Sigmoid colon (tissue), 7 donors: ENCODE results near the gene LDHA. TPM values are rescaled to one million over a fixed set of nuclear protein-coding genes. Genes with fewer than 3 reads are reported as not detected.

Experiments
- DNase-seq: peaks from one replicate; pipeline ENCODE4 v3.0.0-alpha.2; 2019
- H3K27ac ChIP-seq, 4 donors: fragments of 200-600 bp; sonication (generic); one replicate each; pipeline ENCODE4 v1.5.1; 2016 to 2019; ENCODE audit warnings: mild to moderate bottlenecking in 1 of 4
- H3K27me3 ChIP-seq, 3 donors: fragments of 200-600 bp; sonication (generic); one replicate each; pipeline ENCODE4 v1.5.1; 2019; ENCODE audit warnings: mild to moderate bottlenecking in 1 of 3
- H3K36me3 ChIP-seq, 4 donors: fragments of 200-600 bp; sonication (generic); one replicate each; pipeline ENCODE4 v1.5.1; 2016 to 2019
- H3K4me1 ChIP-seq, 4 donors: fragments of 200-600 bp; sonication (generic); one replicate each; pipeline ENCODE4 v1.5.1; 2017 to 2019
- H3K4me3 ChIP-seq, 4 donors: fragments of 200-600 bp; sonication (generic); one replicate each; pipeline ENCODE4 v1.5.1; 2017 to 2019; ENCODE audit warnings: mild to moderate bottlenecking in 2 of 4, moderate library complexity in 1 of 4
- H3K9me3 ChIP-seq, 4 donors: fragments of 200-600 bp in 3 of 4; sonication (generic) in 3 of 4; one replicate each; pipeline versions ENCODE4 v1.5.1 to v1.6.1; 2013 to 2019
- EP300 ChIP-seq, 4 donors: sonication (generic); formaldehyde crosslinking; IDR thresholded peaks; one replicate each; pipeline ENCODE4 v1.6.1; 2017; ENCODE audit warnings: antibody characterized with exemption in 4 of 4
- POLR2A ChIP-seq, 2 donors: fragments of 450-650 bp; IDR thresholded peaks; one replicate each; pipeline ENCODE4 v1.6.1; 2016; ENCODE audit warnings: antibody characterized with exemption in 2 of 2, mild to moderate bottlenecking in 2 of 2, moderate library complexity in 2 of 2
- POLR2AphosphoS5 ChIP-seq, 4 donors: sonication (generic); formaldehyde crosslinking; IDR thresholded peaks; one replicate each; pipeline ENCODE4 v1.6.1; 2017; ENCODE audit warnings: antibody characterized with exemption in 4 of 4
- WGBS, 2 donors: extraction: QIAGEN DNeasy Blood & Tissue Kit; methylation state at CpG; one replicate each; pipeline ENCODE4 v1.1.7; 2013; 5-methylcytosine and 5-hydroxymethylcytosine counted together
- intact Hi-C: fragments of 100-400 bp; cut with DNase I; formaldehyde crosslinking; loops from one replicate; pipeline ENCODE4 v1.15.1; 2023
- polyA plus RNA-seq, 3 donors: library from polyadenylated mRNA; stranded (reverse); fragments of 200-250 nt; gene quantifications; one replicate each; pipeline ENCODE4 v1.2.3, GENCODE V29; 2013
- total RNA-seq, 4 donors: library from RNA; depleted of rRNA; stranded (reverse); fragments of >200 nt; gene quantifications; one replicate each; pipeline ENCODE4 v1.1.0, GENCODE V29; 2016
- TF ChIP-seq, protein P1 (sequence below), 4 experiments: fragments of 450-650 bp in 3 of 4; fragments of 200-600 bp in 1 of 4; IDR thresholded peaks; one replicate each; pipeline ENCODE4 v1.5.1; 2016 to 2019; ENCODE audit warnings: antibody characterized with exemption in 4 of 4, mild to moderate bottlenecking in 3 of 4, moderate library complexity in 2 of 4
- donor health status: healthy with polysubstance abuse.
- donor health status: Bipolar disorder and iron deficiency.
- donor health status: healthy.

Gene LDHA
- total and polyA plus RNA-seq, 7 donors, result 326 to 668 (median 503) TPM

DNA sequence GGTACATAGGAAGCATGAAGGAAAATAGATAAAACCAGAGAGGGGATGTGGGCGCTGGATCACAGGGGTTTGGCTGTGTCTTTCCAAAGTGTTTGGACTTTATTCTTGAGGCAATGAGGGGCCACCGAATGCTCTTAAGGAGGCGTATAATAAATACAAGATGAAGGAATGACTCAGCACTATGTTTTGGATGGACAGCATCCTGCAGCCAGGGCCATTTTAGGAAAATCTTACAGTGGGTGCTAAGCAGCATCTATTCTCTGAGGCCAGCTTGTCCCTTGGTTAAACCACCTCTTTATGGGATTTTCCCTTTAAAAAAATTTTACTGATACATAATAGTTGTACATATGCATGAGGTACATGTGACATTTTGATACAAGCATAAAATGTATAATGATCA is 4.3 kb upstream of the LDHA start:
- peaks cover 0 to 17% (median 12%) of the 10 kb centered on the region in 4 donors for H3K4me1 ChIP-seq
- TF ChIP-seq POLR2A (IDR thresholded peaks at IDR 0.05), result no peak
- TF ChIP-seq POLR2AphosphoS5 (IDR thresholded peaks at IDR 0.05), result no peak
- TF ChIP-seq EP300 (IDR thresholded peaks at IDR 0.05), result no peak
- TF ChIP-seq, protein P1, sequence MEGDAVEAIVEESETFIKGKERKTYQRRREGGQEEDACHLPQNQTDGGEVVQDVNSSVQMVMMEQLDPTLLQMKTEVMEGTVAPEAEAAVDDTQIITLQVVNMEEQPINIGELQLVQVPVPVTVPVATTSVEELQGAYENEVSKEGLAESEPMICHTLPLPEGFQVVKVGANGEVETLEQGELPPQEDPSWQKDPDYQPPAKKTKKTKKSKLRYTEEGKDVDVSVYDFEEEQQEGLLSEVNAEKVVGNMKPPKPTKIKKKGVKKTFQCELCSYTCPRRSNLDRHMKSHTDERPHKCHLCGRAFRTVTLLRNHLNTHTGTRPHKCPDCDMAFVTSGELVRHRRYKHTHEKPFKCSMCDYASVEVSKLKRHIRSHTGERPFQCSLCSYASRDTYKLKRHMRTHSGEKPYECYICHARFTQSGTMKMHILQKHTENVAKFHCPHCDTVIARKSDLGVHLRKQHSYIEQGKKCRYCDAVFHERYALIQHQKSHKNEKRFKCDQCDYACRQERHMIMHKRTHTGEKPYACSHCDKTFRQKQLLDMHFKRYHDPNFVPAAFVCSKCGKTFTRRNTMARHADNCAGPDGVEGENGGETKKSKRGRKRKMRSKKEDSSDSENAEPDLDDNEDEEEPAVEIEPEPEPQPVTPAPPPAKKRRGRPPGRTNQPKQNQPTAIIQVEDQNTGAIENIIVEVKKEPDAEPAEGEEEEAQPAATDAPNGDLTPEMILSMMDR (IDR thresholded peaks at IDR 0.05), result no peak
- no peaks in the 10 kb centered on the region for H3K36me3 ChIP-seq
- no peak overlapping the region for H3K4me3 ChIP-seq
- no peaks in the 10 kb centered on the region for H3K27me3 ChIP-seq
- no peak for DNase-seq
- no peak overlapping the region for H3K27ac ChIP-seq
- 89 to 94% methylated on average over 3 of the region's 3 CpGs for WGBS, 2 donors
- intact Hi-C loops, result no loop called here
- H3K9me3 ChIP-seq, result no peaks in the 10 kb centered on the region

DNA sequence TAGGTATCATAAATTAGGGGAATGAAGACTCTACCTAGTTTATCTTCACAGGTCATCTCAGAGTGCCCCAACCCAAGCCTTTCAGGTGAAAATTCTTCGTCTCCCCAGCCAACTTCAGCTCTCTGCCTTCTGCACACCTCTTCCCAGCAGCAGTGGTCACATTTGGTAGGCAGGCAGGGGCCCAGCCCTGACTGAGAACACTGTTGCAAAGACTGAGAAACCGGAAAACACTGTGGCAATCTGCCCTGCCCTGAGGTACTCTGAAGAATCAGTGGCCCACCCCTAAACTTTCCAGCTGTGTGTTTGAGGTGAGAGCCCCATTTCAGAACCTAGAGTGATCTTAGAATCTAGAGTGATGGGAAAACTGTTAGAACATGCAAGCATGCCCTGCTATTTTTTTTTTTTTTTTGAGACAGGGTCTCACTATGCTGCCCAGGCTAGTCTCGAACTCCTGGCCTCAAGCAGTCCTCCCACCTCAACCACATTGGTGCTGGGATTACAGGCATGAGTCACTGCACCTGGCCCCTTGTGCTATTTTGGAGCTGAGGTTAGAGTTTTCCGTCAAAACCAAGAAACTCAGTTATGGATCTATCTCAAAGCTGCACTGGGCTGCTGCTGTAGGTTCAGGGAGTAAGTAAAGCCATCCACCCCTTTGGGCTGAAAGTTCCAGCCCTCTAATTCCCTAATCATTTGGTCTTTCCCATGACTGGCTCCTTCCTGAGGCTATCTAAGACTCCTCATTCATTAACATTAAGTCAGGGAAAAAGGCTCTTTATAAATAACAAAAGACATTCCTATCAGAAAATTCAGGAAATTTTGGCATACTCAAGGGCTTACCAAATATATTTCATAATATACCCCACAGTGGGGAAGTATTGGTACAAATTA is 1.7 kb upstream of the LDHA start:
- DNase-seq, result no peak
- Histone ChIP-seq H3K9me3 (no peaks in the 10 kb centered on the region), H3K36me3 (peaks cover 1 to 11% (median 8%) of the 10 kb centered on the region in 4 donors), H3K4me1 (peaks cover 0 to 24% (median 19%) of the 10 kb centered on the region in 4 donors), H3K27me3 (no peaks in the 10 kb centered on the region), H3K4me3 (no peak overlapping the region), H3K27ac (peak overlapping the region; percentile 98 to 100 (median 99))
- intact Hi-C loops, result no loop called here
- TF ChIP-seq POLR2AphosphoS5 (IDR thresholded peaks at IDR 0.05), result no peak
- TF ChIP-seq EP300 (IDR thresholded peaks at IDR 0.05), result no peak
- TF ChIP-seq, protein P1 (IDR thresholded peaks at IDR 0.05), result no peak
- no peak for TF ChIP-seq POLR2A (IDR thresholded peaks at IDR 0.05)
- WGBS, 2 donors, result 73 to 91% methylated on average over 4 of the region's 4 CpGs

GRCh38 chr11:18393581-18394274 is 635 bp upstream of the LDHA start:
- WGBS, 2 donors, result 71 to 76% methylated on average over 22 of the region's 22 CpGs
- peak overlapping the region; percentile 98 to 100 (median 99) for H3K27ac ChIP-seq
- peaks cover 8 to 19% (median 17%) of the 10 kb centered on the region in 4 donors for H3K36me3 ChIP-seq
- DNase-seq, result no peak
- peak overlapping the region; percentile 72 to 98 (median 93) for H3K4me3 ChIP-seq
- intact Hi-C loops, result loop anchor here (2.0 kb wide), 1 partner anchor 241 kb away; the partner anchor contains the start of gene SPTY2D1
- H3K9me3 ChIP-seq, result no peaks in the 10 kb centered on the region
- no peaks in the 10 kb centered on the region for H3K27me3 ChIP-seq
- no peak for TF ChIP-seq POLR2AphosphoS5 (IDR thresholded peaks at IDR 0.05)
- TF ChIP-seq EP300 (IDR thresholded peaks at IDR 0.05), result no peak
- TF ChIP-seq, protein P1 (IDR thresholded peaks at IDR 0.05), result no peak
- no peak for TF ChIP-seq POLR2A (IDR thresholded peaks at IDR 0.05)
- peaks cover 0 to 28% (median 19%) of the 10 kb centered on the region in 4 donors for H3K4me1 ChIP-seq

DNA sequence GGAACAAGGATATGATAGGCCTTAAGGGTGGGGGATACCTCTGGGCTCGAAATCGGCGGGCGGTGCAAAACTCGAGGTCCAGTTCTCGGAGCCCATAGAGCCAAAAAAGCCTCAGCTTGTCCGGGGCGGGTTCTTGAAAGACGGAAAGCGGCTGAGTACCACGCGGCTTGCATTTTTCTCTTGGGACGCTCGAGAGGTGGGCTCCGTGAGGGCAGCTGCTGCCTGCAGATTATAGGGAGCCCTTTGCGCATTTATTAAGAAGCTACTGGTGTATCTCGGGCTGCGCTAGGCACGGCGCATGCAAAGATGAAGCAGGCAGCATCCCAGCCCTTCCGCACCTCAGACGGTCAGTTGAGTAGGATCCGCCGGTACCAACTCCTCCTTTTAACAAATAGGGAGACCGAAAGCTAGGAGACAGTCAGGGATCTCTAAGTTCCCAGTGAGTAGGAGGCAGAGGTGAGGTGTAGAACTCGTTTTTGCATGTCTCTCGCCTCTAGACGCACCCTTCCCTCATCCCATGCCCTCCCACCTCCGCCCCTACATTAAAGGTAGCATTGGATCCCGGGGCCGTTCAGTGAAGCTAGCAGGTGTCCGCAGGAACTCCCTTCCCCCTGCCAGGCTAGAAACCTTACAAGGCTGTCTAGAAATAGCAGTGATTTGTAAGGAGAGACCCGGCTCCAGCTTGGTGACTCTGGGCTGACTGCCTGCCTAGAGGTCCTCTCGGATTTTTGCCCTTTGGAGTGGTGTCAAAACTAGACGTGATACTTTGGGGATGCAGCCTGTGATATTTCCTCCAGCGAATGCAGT is 768 bp downstream of the LDHA start:
- Histone ChIP-seq H3K36me3 (peaks cover 18 to 33% (median 30%) of the 10 kb centered on the region in 4 donors), H3K4me3 (peak overlapping the region; percentile 72 to 98 (median 93)), H3K4me1 (peaks cover 0 to 28% (median 19%) of the 10 kb centered on the region in 4 donors), H3K9me3 (no peaks in the 10 kb centered on the region), H3K27ac (peak overlapping the region; percentile 98 to 100 (median 99)), H3K27me3 (no peaks in the 10 kb centered on the region)
- no peak for TF ChIP-seq POLR2AphosphoS5 (IDR thresholded peaks at IDR 0.05)
- intact Hi-C loops, result loop anchor here (1.0 to 5.0 kb wide), 6 partner anchors 11 to 1318 kb away; partner anchors contain the start of genes RPS13, SPTY2D1, TMEM86A and TSG101
- no peak for DNase-seq
- 0% methylated on average over 36 of the region's 36 CpGs for WGBS, 2 donors
